Skin of body (tissue), 2 donors: ENCODE data around the gene MAN1B1. TPM values are rescaled to one million over a fixed set of nuclear protein-coding genes. Genes with fewer than 3 reads are reported as not detected.
"Not testable (repeated sequence)": the region's sequence is repeated elsewhere in the genome, so short reads cannot be mapped to it uniquely, and the experiment has no call there.

Experiments
- DNase-seq: peaks from one replicate; lab custom pipeline; 2025; lab: John Stamatoyannopoulos, UW
- total RNA-seq: library from RNA; depleted of rRNA; stranded (reverse); fragments of >200 nt; gene quantifications from one replicate; pipeline ENCODE4 v1.2.3, GENCODE V29; 2014

The MAN1B1 gene
- total RNA-seq, 1 donor from 2014 or later, result 39.5 TPM

DNA sequence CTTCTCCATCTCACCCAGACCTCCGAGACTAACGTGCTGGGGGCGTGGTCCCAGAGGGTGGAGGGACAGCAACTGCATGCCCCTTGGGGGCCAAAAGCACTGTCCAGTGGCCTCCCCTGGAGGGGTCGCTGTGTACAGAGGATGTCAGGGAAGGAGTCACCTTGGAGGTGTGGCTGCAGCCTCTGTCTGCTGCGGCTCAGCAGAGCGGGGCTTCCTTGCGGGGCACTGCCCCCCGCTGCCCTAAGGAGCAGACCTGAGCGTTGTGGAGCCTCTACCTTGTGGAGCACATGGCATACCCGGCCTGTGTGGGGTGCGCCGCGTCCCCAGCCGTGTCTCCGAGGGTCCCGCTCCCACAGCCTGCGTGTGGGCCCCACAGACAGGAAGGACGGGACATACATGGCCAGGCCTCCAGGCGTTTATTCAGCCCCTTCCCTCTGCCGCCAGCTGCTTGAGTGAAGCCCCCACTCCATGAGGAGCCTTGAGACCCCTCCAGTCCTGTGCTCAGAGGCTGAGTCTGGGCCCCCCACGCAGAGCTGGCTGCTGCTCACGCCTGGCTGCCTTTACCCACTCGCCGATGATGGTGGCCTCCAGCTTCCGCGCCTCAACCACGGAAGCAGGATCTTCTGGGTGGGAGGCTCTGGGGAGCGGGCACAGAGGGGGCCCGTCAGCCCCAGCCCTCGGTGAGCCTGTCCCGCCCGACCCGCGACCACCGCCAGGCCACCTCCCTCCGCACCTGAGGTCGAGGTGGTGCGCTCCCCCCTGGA lies 23.5 kb downstream of the MAN1B1 start:
- no peak for DNase-seq

DNA sequence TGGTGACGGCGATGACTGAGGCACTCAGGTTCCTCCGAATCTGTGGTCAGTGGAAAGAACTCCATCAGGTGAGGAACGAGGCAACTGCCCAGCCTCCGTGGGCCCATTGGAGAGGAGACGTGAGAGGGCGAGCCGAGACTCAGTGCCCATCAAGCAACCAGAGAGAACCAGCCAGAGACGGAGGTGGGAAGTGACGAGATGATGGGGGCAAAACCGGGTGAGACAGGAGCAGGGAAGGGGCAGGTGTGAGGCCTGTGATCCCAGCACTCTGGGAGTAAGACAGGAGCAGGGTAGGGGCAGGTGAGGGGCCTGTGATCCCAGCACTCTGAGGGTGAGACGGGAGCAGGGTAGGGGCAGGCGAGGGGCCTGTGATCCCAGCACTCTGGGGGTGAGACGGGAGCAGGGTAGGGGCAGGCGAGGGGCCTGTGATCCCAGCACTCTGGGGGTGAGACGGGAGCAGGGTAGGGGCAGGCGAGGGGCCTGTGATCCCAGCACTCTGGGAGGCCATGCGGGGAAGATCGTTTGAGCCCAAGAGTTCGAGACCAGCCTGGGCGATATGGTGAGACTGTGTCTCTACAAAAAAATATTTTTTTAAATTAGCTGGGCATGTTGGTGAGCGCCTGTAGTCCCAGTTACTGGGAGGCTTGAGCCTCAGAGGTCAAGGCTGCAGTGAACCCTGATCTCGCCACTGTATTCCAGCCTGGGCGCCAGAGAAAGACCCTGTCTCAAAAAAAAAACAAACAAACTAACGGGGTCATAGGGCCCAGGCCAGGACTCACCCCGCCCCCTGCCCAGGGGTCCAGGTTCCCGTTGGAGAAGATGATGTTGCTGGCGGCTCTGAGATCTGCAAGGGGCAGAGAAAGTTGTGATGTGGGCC lies 24.4 kb downstream of the MAN1B1 start:
- DNase-seq, result no peak

DNA sequence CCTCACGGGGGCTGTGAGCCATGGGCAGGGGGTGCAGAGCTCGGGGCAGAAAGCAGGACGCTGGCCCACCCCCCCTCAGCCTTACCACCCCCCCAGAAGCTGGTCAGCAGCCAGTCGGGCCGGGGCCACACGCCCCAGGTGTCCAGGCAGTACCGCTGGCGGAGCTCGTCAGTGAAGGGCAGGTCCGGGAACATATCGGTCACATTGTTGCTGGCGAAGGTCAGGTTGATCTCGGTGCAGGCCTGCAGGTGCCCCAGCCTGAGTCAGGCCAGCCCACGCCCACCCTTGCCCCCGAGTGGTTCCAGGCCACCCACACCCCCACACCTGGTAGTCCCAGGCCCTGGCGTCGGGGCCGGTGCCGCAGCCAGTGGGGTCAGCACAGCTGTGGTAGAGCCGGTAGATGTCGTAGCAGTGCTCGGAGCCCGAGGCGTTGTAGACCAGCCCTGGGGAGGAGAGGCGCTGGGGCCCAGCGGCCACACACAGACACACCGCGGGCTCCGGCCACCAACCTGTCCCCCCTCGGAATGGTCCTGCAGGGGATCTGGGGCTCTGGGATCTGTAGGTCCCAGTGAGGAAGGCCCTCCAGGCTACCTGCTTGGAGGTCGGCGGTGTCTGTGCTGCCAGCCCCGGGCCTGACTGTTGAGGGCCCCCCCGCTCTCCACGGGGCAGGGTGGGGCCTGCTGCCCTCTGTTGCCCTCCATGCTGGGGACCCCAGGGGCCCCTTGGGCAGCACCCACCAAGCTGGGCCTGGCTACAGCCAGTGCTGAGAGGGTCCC lies 25.2 kb downstream of the MAN1B1 start:
- DNase-seq, result no peak

DNA sequence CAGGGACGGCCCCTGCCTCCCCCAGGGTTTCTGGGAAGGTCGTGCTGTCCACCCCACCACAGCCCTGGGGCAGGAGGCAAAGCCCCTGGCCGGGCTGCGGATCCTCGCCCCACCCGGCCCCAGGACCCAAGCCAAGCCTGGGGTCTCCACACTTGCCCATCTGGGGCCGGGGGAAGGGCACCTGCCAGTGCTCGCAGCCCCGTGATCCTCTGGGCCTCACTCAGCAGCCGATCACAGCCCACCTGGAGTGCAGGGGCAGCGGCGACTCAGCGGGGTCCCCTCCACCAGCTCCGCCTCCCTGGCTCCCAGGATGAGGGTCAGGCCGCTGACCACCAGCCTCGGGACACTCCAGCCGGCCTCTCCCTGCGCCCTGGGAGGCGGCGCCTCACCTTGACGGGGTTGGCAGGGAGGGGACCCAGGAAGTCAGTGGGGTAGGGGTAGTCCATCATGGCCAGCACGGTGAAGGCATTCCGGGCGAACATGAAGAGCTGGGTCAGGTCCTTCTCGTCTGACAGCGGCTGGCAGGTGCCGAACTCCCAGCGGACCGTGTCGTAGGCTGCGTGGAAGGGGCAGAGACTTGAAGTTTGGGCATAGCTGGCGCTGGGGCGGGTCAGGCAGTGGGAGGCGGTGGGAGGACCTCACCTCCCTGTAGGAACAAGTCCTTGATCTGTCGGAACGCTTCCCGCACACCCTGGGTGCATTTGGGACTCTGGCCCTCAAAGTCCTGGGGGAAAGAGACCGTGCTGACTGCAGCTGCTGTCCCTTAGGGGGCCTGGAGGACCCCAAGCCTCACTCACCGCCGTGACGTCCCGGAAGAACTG lies 26.0 kb downstream of the MAN1B1 start:
- no peak for DNase-seq

DNA sequence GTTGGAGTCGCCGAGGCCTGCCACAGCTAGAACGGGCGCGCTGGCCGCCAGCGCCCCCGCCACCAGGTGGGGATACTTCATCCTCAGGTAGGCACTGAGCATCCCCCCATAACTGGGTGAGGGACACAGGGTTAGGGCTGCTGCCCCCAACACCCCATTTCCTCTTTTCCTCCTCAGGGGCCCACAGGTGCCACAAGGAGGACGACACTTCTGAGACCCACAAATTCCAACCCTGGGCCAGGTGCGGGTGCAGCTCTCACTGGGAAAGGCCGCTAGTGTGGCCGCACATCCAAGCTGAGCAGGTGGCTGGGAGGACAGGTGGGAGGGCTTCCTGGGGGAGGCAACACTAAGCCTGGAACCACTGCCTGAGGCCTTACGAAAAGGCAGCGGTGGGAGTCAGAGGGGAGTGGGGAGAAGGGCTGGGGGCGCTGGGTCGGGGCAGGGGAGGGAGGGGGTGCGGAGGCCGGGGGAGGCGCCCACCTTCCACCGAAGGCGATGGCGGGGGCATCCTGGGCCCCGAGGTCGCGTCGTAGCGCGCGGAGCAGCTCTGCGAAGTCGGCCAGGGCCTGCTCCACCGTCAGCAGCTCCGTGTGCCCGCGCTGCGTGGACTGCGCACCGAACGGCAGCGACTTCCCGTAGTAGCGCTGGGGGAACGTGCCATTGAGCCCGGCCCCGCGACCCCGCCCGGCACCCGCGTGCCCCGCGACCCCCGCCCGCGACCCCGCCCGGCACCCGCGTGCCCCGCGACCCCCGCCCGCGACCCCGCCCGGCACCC lies 26.8 kb downstream of the MAN1B1 start:
- DNase-seq, result no peak

DNA sequence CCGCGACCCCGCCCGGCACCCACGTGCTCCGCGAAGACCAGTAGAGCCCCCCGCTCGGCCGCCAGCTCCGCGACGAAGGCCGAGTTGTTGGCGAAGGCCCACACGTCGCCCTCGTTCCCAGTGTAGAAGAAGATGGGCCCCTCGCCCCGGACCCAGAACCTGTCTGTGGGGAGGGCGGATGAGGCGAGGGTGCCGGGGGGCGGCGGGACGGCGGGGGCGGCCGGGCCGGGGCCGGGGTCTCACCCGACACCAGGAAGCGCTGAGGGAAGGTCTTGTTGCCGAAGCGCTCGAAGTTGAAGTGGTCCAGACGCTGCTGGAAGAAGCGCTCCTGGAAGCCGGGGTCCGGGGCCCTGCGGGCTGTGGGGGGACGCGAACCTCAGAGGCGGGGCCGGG lies 27.4 kb downstream of the MAN1B1 start:
- no peak for DNase-seq

DNA sequence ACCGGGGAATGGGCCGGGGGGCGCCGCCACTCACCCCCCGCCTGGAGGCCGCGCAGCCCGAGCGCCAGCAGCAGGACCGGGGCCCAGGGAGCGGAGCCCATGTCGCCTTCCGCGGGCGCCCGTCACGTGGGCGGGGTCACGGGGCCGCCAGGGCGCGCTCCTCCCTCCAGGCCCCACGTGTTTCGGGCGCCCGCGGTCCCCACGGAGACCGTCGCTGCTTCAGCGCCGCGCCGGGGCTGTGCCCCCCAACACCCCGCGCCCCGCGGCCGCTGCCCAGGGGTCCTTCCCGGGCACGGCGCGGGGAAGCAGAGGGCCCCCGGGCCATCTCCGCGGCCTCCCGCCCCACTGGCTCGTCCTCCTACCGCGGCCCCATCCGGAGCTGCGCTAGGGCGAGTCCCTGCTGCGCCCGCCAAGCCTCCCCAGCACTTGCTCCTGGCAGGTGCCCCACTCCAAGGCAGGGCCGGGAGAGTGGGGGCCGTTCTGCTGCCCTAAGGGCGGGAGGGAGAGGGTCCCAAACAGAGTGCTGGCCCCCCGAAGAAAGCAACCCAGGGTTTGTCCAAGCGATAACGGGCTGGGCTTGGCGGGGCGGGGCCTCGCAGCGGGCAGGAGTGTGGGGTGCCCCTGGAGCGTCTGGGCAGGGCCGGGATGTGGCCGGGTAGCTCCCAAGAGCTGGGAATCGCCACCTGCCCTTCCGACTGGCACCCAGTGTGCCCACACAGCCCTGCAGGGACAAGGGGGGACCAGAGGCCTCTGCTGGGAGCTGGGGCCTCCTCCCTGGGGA lies 28.0 kb downstream of the MAN1B1 start, which contains the start of gene DPP7:
Gene DPP7 (minus strand): TSS at position 121 of the 781 bp plus-strand sequence. CDS start 20 bp downstream, at position 101.
- DNase-seq, result no peak

DNA sequence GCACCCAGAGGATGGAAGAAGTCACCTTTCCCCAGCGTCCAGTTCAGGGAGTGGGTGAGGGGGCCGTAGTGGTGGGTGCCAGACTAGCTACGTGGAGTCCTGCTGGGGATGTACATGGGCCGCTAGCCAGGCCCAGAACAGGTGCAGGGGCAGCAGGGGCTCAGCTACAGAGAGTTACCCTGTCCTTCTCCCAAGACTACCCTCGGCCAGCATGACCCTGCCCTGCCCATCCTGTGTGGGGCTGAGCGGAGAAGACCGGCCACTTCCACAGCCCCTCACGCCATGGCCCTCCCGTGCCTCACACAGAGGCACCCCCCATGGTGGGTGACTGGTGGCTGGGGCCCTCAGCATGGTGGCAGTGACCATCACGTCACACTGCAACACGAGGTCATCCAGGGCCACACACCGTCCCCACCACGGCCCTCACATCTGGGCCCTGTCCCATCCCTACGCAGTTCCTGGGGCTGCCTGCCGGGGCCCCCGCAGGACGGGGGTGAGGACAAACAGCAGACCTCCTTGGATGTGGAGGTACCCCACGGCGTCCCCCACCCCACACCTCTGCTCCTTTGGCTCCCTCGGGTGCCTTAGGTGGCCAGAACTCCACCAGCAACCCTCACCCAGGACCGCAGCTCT lies 28.7 kb downstream of the MAN1B1 start:
- DNase-seq, result no peak

DNA sequence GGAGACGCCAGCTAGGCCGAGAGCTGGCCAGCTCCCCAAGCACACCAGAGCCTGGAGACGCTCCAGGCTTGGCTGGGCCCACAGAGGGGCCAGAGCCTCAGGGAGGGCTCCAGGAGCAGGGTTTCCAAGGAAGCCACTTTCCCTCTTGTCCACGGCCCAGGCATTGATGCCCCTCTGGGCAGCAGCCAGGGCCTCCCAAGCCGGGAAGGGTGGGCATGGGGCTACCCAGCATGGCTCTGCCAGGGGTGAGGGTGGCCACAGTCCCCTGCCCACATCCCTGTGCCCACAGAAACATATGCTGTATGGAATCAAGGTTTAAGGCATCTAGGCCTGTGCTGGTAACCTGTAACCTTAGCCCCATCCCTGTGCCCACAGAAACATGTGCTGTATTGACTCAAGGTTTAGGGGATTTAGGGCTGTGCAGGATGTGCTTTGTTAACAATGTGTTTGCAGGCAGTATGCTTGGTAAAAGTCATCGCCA lies 29.3 kb downstream of the MAN1B1 start:
- no peak for DNase-seq

DNA sequence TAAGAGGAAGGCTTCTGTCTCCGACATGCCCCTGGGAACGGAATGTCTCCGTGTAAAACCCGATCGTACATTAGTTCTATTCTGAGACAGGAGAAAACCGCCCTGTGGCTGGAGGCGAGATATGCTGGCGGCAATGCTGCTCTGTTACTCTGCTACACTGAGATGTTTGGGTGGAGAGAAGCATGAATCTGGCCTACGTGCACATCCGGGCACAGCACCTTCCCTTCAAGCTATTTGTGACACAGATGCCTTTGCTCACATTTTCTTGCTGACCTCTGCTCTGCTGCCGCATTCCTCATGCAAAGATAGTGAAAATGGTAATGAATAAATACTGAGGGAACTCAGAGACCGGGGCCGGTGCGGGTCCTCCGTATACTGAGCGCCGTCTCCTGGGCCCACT lies 29.9 kb downstream of the MAN1B1 start:
- no peak for DNase-seq

DNA sequence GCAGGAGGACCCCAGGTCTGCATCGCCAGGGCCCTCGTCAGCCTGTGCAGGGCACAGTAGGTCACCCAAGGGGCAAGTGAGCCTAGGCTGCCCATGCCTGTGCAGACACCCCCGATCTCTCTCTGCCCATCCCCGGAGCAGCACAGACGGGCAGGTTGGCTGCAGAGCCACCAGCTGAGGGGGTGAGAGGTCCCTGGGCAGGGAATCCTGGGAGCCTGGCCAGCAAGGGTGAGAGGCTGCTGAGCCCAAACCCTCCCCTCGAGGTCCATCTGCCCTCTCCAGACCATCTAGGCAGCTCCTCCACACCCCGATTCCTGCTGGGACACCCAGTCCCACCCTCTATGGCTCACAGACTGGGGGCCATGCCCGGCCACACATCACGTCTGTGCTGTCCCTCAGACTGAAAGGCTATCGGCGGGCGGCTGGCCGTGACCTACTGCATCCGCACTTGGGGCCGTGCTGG lies 30.5 kb downstream of the MAN1B1 start:
- DNase-seq, result no peak

DNA sequence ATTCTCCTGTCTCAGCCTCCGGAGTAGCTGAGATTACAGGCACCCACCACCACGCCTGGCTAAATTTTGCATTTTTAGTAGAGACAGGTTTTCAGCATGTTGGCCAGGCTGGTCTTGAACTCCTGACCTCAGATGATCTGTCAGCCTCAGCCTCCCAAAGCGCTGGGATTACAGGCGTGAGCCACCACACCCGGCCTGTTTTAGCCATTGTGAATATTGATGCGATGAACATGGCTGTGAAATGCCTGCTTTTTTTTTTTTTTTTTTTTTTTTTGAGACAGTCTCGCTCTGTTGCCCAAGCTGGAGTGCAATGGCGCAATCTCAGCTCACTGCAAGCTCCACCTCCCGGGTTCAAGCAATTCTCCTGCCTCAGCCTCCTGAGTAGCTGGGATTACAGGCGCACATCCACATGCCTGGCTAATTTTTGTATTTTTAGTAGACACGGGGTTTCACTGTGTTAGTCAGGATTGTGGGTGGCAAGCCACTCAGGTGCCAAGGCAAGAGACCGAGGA lies 31.4 kb downstream of the MAN1B1 start:
- DNase-seq, result not testable (repeated sequence)

DNA sequence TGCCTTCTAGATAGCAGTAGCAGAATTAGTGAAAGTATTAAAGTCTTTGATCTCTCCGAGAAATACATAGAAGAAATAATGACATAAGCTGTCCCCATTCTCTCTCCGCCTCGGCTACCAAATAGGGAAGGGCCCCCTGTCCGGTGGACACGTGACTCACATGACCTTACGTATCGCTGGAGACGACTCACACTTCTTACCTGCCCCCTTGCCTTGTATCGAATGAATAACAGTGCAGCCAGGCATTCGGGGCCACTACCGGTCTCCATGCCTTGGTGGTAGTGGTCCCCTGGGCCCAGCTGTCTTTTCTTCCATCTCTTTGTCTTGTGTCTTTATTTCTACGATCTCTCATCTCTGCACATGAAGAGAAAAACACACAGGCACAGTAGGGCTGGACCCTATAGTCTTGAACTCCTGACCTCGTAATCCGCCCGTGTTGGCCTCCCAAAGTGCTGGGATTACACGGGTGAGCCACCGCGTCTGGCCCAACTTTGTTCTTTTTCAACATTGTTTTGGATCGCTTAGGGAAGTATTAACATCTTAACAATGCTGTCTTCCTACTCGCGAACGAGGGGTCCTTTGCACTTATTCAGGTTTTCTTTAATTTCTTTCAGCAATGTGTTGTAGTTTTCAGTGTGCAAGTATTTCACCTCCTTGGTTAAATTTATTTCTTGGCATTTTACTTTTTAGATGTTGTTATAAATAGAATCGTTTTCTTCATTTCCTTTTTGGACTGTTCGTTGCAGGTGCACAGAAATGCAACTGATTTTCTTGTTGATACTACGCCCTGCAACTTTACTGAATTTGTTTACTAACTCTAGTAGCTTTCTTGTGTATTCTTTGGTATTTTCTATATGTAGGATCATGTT lies 35.4 kb downstream of the MAN1B1 start:
- not testable (repeated sequence) for DNase-seq

DNA sequence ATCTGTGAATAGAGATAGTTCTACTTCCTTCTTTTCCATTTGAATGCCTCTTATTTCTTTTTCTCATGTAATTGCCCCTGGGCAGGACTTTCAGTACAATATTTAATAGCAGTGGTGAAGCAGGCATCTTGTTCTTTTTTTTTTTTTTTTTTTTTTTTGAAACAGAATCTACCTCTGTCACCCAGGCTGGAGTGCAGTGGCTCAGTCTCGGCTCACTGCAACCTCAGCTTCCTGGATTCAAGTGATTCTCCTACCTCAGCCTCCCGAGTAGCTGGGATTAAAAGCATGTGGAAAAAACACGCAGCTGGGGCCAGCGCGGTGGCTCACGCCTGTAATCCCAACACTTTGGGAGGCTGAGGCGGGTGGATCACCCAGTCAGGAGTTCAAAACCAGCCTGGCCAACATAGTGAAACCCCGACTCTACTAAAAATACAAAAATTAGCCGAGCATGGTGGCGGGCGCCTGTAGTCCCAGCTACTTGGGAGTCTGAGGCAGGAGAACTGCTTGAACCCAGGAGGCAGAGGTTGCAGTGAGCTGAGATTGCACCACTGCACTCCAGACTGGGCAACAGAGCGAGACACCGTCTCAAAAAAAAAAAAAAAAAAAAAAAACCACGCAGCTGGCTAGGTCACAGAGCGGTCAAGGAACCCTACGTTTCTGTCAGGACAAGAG lies 36.1 kb downstream of the MAN1B1 start:
- DNase-seq, result not testable (repeated sequence)

DNA sequence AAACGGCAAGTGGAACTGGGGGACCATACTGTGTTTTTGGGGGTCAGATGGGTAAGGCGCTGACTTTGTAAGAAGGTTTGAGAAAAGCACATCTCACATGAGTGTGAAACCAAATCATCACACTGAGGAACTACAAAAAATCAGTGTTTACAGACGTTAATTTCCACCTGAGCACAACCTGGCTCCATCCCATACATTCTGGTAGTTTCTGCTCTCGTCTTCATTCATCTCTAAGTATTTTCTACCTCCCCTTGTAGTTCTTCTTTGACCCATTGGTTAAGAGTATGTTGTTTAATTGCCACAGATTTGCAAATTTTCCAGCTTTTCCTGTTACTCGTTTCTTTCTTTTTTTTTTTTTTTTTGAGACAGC lies 36.7 kb downstream of the MAN1B1 start:
- no peak for DNase-seq

DNA sequence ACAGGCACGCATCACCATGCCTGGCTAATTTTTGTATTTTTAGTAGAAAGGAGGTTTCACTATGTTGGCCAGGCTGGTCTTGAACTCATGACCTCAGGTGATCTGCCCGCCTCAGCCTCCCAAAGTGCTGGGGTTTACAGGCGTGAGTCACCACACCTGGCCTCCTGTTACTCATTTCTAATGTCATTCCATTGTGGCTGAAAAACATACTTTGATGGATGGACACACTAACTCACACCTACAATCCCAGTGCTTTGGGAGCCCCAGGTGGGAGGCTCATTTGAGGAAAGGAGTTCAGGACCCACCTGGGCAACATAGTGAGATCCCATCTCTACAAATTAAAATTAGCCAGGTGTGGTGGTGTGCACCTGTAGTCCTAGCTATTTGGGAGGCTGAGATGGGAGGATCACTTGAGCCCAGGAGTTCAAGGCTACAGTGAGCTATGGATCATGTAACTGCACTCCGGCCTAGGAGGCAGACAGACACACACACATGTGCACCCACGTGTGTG lies 37.2 kb downstream of the MAN1B1 start:
- DNase-seq, result not testable (repeated sequence)

DNA sequence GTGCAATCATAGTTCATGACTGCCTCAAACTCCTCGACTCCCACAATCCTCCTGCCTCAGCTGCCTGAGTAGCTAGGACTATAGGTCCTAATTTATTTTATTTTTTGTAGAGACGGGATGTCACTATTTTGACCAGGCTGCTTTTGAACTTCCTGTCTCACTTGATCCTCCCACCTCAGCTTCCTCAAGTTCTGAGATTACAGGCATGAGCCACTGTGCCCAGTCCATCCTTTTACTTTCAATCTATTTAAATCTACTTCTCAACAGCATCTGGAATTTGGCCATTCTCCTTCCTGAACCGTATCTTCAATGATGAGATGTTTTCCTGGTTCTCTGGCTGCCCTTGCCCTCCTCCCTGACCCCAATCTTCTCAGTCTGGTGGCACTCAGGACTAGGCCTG lies 40.0 kb downstream of the MAN1B1 start:
- no peak for DNase-seq
